Kidney glomerular epithelial cell (primary cell): ENCODE measurements around the gene RNASE2.
A peak's percentile ranks its signal among the peaks of the same experiment; 100 is the strongest.
"Not testable (repeated sequence)": the region's sequence is repeated elsewhere in the genome, so short reads cannot be mapped to it uniquely, and the experiment has no call there.

Experiments used
- DNase-seq: peaks from one replicate; lab custom pipeline; 2025; lab: John Stamatoyannopoulos, UW

Gene RNASE2

DNA sequence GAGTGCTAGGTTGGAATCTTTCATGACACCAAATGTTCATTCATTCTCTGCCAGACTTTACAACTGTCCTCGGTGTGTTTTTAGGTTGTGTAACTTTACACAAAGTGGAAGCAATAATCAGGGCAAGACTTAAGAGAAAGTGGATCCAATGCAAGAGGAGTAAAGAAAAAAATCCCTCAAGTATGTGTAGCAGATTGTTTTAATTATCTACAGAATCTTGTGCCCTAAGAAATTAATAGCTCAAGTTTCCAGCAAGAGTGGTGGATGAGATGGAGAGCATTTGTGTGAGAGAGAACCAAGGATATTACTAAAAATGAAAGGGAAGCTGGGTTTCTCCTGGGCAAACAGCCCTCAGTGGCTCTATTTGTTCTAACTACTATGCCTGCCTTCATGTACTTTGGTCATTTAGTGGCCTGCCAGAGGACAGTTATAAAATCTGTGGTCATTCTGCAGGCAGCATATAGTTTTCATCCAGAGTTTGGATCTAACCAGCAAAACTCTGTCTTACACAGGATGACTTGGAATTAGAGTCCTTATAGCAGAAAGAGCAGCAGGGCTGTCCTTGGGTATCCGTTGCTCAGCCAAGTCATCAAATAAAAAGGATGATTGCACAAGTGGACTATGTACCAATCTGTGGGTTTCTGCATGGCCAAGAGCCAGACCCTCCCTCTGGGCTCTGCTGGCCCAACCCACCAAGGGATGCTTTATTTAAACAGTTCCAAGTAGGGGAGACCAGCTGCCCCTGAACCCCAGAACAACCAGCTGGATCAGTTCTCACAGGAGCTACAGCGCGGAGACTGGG is at the start of gene RNASE2:
Gene RNASE2 (plus strand): TSS at position 752 of the 802 bp plus-strand sequence. CDS start 285 bp downstream, outside the sequence.
- not testable (repeated sequence) for DNase-seq

DNA sequence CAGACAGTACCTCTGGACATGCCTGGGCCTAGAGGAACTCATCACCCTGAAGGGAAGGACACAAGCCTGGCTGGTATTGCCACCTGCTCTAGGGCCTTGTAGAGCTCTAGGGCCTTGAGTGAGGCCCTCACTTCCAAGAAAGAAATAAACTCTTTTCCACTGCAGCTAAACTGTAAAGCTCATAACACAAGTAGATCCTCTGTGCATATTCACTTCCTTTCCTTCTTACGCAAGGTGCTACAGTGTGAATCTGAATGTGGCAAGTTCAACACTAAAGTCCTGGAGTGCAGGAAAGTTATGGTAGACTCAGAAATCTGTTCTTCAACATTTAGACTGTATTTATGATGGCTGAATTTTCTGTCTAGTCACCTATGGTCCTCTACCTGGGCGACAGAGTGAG is 49.6 kb upstream of the RNASE2 start:
- no peak for DNase-seq

DNA sequence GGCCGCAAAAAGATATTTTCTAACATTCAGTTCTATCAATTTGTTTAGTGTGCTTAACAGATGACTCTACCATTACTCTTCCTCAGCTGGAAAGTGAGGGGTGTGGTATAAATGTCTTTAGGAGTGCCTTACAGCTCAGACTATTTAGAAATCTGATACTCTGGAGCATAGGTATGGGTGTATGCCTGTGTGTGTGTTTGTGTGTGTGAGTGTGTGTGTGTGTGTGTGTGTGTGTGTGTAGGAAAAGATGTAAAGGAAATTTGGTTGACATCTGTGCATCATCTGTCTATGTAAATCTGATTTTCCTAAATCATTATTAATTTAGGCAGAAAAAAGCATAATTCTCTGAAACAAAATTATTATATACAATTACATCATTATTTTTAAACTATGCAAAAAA is 48.1 kb upstream of the RNASE2 start:
- no peak for DNase-seq

DNA sequence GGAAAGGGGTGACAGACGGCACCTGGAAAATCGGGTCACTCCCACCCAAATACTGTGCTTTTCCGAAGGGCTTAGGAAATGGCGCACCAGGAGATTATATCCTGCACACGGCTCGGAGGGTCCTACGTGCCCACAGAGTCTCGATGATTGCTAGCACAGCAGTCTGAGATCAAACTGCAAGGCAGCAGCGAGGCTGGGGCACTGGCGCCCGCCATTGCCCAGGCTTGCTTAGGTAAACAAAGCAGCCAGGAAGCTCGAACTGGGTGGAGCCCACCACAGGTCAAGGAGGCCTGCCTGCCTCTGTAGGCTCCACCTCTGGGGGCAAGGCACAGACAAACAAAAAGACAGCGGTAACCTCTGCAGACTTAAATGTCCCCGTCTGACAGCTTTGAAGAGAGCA is 44.5 kb upstream of the RNASE2 start:
- not testable (repeated sequence) for DNase-seq

DNA sequence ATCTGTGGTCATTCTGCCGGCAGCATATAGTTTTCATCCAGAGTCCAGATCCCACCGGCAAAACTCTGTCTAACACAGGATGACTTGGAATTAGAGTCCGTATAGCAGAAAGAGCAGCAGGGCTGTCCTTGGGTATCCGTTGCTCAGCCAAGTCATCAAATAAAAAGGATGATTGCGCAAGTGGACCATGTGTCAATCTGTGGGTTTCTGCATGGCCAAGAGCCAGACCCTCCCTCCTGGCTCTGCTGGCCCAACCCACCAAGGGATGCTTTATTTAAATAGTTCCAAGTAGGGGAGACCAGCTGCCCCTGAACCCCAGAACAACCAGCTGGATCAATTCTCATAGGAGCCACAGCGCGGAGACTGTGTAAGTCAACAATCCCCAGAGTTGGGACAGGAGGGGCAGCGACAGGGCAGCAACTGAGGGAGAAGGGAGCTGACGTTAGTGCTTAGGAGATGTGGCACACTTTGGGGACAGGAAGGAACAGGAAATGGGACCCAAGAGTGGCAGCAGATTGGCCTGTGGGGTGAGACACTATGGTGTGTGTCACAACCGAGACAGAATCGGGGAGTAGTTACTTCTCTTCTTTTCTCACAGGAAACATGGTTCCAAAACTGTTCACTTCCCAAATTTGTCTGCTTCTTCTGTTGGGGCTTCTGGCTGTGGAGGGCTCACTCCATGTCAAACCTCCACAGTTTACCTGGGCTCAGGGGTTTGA is 36.1 kb upstream of the RNASE2 start:
- not testable (repeated sequence) for DNase-seq

DNA sequence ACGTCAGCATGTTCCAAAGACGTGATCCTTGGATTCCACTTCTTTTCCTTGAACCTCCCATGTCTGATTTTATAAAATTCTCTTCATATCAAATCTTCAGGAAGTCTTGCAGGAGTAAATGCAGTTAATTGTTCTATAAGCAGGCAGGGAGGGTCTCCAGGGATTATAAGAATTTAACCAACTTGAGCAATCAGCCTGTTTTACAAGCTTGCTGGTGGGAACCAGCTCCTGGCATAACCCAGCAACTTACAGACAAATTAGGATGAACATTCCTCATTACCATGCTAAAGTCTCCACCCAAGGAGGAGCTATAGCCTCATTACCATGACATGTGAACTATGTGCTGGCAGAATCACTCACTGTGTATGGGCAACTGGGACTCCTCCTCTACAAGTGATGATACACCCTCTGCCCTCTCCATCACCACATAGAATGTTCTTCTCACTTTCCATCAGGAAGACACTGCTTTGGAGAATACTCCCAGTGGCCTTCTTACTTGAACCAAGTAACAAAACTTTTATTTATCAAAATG is 31.5 kb upstream of the RNASE2 start:
- not testable (repeated sequence) for DNase-seq

DNA sequence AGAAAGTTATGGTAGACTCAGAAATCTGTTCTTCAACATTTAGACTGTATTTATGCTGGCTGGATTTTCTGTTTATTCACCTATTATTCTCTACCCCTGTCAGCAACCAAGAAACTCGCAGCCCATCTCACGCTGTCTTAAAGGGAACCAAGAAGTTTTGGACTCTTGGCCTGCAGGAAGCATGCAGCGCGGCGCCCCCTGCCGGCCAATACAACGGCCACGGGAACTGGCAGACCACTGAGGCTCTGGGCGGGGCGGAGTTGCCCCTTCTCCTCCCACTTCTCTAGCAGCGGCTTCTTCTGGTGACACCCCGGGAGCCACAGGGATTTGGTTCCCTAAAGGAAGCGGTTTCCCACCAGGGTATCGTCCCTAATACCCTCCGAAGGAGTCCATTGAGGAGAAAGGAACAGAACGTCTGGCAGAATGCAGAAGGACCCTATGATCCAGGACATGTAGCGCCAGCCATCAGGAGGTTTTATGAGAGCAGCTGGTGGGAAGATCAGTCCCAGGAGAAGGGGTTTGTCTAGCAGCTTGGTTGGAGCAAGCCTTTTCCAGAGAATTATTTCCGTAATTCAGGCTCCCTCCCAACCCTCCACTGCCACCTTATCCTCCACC is 21.0 kb upstream of the RNASE2 start:
- DNase-seq = no peak

DNA sequence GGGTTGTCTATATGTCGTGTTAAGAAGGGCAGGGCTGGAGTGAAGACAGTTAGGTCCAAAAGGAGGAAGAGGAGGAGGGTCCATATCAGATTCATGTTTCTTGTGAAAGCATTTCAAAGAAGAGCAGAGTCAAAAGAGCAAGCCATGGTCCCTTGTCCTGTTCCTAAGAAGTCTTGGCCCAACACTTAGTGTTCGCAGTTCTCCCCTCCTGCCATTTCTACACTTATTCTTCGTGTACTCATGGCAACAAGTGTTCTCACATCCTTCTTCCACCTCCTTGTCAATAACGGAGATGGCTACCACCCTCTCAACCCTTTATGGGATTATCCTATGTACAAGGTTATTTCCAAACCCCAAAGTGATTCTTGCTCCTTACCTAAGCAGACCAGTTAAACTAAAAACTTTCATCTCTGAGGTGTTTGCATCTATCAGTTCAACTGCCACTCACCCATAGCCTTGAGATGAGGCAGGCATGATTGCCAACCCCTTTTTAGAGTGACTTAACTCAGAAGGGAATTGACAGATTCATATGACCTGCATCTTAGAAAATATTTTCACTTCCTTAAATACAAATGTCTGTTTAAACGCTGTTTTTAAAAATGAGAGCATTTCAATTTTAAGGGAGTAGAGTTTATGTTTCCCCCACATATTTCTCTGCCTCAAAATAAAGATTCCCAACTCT is 19.8 kb upstream of the RNASE2 start:
- DNase-seq = no peak

DNA sequence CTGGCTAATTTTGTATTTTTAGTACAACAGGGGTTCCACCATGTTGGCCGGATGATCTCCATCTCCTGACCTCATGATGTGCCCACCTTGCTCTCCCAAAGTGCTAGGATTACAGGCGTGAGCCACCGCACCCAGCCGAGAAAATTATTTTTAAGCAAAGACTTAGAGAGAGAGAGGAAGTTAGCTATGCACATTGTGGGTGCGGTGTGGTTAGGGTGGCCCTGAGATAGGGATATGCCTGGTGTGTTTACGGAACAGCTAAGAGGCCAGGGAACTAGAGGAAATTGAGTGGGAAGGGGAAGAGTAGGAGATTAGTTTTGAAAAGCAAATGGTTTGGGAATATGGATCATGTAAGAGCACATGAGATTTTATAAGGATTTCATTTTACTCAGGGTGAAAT is 10.1 kb upstream of the RNASE2 start:
- not testable (repeated sequence) for DNase-seq

DNA sequence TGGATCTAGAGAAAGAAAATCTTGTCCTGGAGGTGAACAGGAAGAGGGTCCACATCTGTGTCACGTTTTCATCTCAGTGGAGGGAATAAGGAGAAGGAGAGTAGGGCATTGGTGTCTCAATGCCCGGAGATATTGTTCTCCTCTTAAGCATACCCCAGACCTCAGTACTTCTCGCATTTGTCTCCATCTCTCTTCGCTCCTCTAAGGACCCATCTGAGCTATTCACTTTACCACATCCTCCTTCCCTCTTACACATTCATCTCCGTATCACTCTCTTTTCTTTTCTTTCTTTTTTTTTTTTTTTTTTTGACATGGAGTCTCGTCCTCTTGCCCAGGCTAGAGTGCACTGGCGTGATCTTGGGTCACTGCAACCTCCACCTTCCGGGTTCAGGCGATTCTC is 8.6 kb upstream of the RNASE2 start:
- DNase-seq = not testable (repeated sequence)

DNA sequence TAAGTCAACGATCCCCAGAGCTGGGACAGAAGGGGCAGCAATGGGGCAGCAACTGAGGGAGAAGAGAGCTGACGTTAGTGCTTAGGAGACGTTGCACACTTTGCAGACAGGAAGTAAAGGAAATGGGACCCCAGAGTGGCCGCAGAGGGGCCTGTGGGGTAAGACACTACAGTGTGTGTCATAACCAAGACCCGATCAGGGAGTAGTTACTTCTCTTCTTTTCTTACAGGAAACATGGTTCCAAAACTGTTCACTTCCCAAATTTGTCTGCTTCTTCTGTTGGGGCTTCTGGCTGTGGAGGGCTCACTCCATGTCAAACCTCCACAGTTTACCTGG is 219 bp downstream of the RNASE2 start:
- not testable (repeated sequence) for DNase-seq

DNA sequence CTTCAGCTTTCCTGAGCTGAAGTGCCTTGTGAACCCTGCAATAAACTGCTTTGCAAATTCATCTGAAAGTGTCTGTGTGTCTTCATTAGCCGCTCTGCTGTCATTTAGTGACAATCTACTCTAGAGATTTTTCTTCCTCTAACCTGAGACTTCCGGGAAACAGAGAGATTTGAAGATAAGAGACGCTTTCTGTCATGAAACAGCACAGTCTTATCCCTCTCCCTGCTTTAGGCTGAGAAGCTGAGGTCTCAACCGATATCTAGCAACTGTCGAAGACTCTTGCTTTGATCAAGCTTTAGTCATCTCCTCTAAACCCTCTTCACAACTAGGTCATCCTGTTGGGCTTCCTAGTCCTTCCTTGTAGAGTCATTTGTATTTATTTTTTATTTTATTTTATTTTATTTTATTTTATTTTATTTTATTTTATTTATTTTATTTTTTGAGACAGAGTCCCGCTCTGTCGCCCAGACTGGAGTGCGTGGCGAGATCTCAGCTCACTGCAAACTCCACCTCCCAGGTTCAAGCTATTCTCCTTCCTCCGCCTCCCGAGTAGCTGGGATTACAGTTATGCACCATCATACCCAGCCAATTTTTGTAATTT is 1.2 kb downstream of the RNASE2 start:
- no peak for DNase-seq

DNA sequence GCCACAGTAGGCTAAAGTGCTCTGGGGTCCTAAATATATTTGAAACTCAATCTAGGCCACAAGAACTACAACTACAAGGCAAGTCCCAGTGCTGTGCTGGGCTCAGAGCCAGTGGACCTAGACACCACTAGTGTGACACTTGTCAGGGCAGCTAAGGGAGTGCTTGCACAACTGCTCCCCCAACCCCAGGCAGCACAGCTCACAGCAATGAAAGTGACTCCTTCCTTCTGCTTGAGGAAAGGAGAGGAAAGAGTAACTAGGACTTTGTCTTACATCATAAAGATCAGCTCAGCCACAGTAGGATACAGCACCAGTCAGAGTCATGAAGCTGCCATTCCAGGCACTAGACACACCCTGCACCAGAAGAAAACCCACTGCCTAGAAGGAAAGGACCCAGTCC is 3.7 kb downstream of the RNASE2 start:
- not testable (repeated sequence) for DNase-seq

DNA sequence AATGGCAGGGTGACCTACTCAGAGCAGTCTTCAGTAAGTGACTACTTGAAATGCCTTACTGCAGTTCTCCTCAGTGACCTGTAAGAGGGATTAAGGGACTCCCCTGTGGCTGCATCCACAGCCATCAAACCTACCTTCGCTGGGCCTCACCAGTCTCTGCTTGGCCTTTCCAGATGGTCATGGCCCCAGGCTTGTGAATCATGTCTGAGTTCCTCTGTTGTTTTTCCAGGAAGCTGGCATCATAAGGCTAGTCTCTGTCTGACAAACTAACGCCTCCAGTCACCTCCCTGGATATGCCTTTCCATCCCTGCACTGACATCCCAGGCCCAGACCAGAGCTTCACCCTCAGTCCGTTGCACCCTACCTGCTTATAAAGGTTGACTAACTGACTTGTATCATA is 14.0 kb downstream of the RNASE2 start:
- DNase-seq = no peak

DNA sequence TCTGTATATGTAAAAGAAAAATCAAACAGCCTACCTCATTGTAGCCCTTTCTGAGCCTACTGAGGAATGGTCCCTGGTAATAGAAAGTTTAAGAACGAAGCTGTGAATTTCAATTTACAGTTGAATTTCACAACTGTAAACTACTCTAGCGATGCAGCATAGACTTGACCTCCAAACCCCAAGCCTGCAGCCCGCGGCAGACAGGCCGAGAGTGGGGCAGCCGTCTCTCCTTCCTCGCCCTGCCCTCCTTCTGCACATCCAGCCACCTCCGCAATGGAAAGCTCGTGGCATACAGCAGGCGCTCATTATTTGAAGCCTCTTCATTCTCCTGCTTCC is 15.3 kb downstream of the RNASE2 start:
- no peak for DNase-seq

DNA sequence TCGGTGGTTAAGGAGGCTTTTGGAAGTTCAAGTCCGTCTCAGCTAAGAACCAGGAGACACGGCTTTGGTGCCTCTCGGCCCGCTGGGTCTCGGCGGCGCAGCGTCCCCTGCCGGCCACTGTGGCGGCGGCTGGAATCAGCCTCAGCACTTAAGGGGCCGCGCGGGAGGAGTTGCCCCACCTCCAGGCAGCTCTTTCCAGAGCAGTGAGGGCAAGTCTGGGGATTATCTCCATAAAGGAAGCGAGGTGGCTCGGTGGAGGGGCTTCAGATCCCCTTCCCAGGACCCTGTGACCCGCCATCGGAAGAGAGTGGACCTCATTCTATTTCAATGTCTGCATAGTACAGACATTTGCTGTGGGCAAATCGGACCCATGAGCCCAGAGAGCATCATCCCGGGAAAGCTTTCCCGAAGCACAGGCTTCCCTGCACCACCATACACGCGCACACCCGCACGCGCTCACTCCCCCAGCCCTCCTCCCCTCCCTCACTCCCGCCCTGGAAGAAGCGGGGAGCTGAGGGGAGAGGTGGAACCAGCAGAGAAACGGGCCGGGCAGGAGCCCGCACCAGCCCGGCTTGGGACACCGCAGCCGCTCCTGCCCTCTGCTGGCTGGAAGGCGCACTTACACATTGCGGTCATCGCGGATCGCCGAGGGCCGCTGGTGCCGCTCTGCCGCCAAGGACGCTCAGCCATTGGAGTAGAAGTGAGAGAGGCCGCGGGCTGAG is 15.9 kb downstream of the RNASE2 start:
- peak; percentile 63 for DNase-seq

DNA sequence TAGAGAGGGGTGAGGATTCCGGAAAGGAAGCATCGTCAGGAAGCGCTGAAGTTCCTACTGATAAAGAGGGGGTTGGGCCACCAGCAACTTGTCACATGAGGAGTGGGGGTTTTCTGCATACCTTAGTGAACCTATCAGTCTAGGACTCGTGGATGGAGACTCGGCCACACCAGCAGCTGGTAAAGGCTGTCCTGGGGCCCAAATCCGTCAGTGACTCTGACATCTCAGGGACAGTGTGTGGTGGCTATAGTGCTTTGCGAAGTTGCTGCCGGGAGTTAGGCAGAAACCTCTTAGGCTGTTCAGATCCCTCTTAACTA is 16.4 kb downstream of the RNASE2 start:
- no peak for DNase-seq

DNA sequence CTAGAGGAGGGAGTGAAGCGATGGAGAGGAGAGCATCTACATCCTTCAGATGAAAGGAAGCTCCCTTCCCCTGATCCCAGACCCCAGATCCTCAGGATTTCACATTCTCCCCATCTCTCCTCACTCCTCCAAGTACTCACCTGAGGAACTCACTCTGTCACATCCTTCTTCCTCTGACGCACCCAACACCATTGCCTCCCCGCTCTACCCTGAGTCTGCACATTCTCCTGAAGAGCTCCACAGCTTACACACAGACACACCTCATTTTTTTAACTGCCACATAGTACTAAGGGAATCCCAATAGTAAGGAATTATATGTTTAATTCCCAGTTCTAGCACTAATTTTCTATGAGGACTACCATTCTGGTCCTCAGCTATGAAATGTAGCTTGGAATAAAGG is 18.2 kb downstream of the RNASE2 start:
- no peak for DNase-seq

DNA sequence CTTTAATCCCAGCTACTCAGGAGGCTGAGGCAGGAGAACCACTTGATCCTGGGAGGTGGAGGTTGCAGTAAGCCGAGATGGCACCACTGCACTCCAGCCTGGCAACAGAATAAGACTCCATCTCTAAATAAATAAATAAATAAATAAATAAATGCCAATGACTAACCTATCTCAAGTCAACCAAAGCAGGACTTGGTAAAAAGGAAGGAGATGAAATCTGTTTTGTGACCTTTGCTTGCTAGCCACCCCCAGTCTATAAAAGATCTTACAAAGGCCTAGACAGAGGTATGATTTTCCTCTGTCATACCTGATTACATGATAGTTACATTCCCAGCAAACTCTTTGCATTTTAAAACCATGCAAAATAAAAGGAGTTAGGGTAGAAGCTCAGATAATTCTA is 21.0 kb downstream of the RNASE2 start:
- peak; percentile 16 for DNase-seq

DNA sequence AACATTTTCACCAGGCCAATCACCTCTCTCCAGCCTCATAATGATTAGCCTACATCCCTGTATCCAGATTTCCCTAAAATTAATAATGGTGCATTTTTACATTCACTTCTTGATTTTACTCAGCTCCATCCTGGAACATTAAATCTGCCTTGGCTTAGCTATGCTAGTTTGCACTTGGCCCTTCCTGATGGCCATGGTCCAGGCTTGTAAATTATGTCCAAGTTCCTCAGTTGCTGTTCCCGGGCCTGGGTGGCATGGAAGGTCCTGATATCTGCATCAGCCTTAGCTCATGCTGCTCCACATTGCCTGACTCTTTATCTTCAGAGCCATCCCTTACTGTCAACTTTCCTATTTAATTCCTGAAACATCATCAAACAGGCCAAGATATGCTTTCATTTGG is 23.4 kb downstream of the RNASE2 start:
- no peak for DNase-seq

DNA sequence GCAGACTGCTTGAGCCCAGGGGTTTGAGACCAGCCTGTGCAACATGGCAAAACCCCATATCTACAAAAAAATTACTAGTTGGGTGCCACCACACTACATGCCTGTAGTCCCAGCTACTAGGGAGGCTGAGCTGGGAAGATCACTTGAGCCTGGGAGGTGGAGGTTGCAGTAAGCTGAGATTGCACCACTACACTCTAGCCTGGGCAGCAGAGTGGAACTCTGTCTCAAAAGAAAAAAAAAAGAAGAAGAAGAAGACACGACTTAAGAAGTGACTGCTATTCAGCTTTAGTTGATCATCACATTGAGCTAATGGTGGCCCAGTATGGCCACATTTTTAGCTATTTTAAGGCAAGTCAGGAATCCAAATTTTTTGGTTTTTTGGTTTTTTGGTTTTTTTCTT is 25.6 kb downstream of the RNASE2 start:
- DNase-seq = no peak
